MM.1S (cell line): ENCODE measurements around the gene HMOX2.

Source experiments
- EZH2phosphoT487 ChIP-seq: fragments of 300-600 bp; sonication (generic); IDR thresholded peaks from 2 replicates; pipeline ENCODE4 v1.6.1; 2018; ENCODE audit warnings: antibody characterized with exemption, low read length
- TF ChIP-seq, protein P1 (sequence below): fragments of 300-600 bp; sonication (generic); IDR thresholded peaks from 2 replicates; pipeline ENCODE4 v1.5.1; 2016; ENCODE audit warnings: antibody characterized with exemption, low read length, mixed read lengths

DNA sequence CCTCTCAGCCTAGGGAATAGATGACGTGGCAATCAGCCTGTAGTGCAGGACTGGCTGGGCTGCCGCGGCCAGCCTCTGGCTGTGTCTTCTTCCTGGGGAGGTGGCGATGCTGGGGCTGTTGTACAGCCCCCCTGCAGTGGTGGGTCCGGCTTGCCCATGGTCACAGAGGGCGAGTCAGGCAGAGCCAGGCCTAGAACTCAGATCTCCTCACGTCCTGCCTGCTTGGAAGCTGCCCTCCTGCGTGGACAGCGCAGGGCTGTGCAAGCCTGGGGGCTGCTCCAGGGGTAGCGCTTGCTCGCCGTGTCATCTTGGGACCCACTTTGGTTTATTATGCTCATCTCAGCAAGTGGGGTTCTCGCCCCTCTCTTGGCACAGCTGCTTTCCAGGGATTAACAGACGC, 21.1 kb upstream of the HMOX2 start:
- TF ChIP-seq, protein P1, sequence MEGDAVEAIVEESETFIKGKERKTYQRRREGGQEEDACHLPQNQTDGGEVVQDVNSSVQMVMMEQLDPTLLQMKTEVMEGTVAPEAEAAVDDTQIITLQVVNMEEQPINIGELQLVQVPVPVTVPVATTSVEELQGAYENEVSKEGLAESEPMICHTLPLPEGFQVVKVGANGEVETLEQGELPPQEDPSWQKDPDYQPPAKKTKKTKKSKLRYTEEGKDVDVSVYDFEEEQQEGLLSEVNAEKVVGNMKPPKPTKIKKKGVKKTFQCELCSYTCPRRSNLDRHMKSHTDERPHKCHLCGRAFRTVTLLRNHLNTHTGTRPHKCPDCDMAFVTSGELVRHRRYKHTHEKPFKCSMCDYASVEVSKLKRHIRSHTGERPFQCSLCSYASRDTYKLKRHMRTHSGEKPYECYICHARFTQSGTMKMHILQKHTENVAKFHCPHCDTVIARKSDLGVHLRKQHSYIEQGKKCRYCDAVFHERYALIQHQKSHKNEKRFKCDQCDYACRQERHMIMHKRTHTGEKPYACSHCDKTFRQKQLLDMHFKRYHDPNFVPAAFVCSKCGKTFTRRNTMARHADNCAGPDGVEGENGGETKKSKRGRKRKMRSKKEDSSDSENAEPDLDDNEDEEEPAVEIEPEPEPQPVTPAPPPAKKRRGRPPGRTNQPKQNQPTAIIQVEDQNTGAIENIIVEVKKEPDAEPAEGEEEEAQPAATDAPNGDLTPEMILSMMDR: no peak
- TF ChIP-seq EZH2phosphoT487: no peak
